ENCODE measurements around the gene TRAPPC8.

TRAPPC8 gene

DNA sequence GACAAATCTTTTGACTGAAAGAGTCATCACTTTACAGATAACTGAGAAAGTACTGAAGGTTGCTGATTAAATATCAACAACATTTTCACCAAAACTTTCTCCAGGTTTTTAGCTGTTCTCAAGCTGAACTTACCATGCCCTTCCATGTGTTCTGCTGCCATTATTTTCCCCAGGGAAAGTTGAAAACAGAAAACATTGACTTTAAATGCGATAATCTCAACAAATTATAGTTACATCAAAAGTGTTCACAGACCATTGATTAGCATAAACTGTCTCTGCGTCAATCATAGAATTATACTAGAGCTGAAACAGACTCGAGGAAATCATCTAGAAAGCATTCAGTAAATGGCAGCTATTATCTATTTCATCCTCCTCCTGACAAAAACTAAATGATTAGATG lies 51.4 kb downstream of the TRAPPC8 start:
- Histone ChIP-seq H4K20me1 (ENCODE audit: insufficient read depth, low read length) (no peaks in the 10 kb centered on the region), H3K27ac (ENCODE audit: low read length) (no peak overlapping the region), H3K9me3 (ENCODE audit: insufficient read depth, low read length, severe bottlenecking) (no peaks in the 10 kb centered on the region), H3K27me3 (ENCODE audit: insufficient read depth, low read length, poor library complexity) (no peaks in the 10 kb centered on the region), H3K36me3 (ENCODE audit: insufficient read depth, low read length) (peaks cover 76% of the 10 kb centered on the region), H3K4me3 (ENCODE audit: low read depth in 1 of 2, low read length in 2 of 2) (no peak overlapping the region), H3K4me1 (ENCODE audit: insufficient read depth, low read length) (no peaks in the 10 kb centered on the region), H3K9ac (ENCODE audit: low read depth, low read length) (no peak overlapping the region), H2AFZ (ENCODE audit: low read depth, low read length) (no peak overlapping the region), H3K79me2 (ENCODE audit: insufficient read depth, low read length) (no peaks in the 10 kb centered on the region), H3K4me2 (ENCODE audit: insufficient read depth, low read length) (no peak overlapping the region)
- DNase-seq, result no peak
- no peak for TF ChIP-seq EZH2 (IDR thresholded peaks at IDR 0.05; ENCODE audit: borderline replicate concordance, low read depth, low read length, severe bottlenecking)
- TF ChIP-seq, protein P1, sequence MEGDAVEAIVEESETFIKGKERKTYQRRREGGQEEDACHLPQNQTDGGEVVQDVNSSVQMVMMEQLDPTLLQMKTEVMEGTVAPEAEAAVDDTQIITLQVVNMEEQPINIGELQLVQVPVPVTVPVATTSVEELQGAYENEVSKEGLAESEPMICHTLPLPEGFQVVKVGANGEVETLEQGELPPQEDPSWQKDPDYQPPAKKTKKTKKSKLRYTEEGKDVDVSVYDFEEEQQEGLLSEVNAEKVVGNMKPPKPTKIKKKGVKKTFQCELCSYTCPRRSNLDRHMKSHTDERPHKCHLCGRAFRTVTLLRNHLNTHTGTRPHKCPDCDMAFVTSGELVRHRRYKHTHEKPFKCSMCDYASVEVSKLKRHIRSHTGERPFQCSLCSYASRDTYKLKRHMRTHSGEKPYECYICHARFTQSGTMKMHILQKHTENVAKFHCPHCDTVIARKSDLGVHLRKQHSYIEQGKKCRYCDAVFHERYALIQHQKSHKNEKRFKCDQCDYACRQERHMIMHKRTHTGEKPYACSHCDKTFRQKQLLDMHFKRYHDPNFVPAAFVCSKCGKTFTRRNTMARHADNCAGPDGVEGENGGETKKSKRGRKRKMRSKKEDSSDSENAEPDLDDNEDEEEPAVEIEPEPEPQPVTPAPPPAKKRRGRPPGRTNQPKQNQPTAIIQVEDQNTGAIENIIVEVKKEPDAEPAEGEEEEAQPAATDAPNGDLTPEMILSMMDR (IDR thresholded peaks at IDR 0.05; ENCODE audit: borderline replicate concordance, extremely low read depth, low read length, poor library complexity, severe bottlenecking), result no peak
- ATAC-seq (ENCODE audit: insufficient read depth, low read depth), result no peak

DNA sequence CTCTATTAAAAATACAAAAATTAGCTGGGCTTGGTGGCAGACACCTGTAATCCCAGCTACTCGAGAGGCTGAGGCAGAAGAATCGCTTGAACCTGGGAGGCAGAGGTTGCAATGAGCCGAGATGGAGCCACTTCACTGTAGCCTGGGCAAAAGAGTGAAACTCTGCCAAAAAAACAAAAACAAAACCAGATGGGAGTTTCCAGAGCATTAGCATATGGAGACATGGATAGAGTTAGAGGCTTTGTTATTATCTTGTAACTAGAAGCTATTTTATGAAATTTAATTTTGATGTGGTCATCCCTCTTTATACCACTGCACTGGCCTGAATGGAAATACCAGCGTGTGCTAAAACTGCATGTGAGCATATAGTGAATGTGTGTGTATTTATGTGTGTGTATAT lies 58.9 kb downstream of the TRAPPC8 start:
- no peak for TF ChIP-seq EZH2 (IDR thresholded peaks at IDR 0.05; ENCODE audit: borderline replicate concordance, low read depth, low read length, severe bottlenecking)
- TF ChIP-seq, protein P1 (IDR thresholded peaks at IDR 0.05; ENCODE audit: borderline replicate concordance, extremely low read depth, low read length, poor library complexity, severe bottlenecking), result no peak
- Histone ChIP-seq H3K9ac (ENCODE audit: low read depth, low read length) (no peak overlapping the region), H2AFZ (ENCODE audit: low read depth, low read length) (no peak overlapping the region), H3K9me3 (ENCODE audit: insufficient read depth, low read length, severe bottlenecking) (no peaks in the 10 kb centered on the region), H3K4me1 (ENCODE audit: insufficient read depth, low read length) (no peaks in the 10 kb centered on the region), H3K27ac (ENCODE audit: low read length) (no peak overlapping the region), H3K79me2 (ENCODE audit: insufficient read depth, low read length) (peaks cover 10% of the 10 kb centered on the region), H4K20me1 (ENCODE audit: insufficient read depth, low read length) (no peaks in the 10 kb centered on the region), H3K36me3 (ENCODE audit: insufficient read depth, low read length) (peaks cover 73% of the 10 kb centered on the region), H3K4me2 (ENCODE audit: insufficient read depth, low read length) (no peak overlapping the region), H3K4me3 (ENCODE audit: low read depth in 1 of 2, low read length in 2 of 2) (no peak overlapping the region), H3K27me3 (ENCODE audit: insufficient read depth, low read length, poor library complexity) (no peaks in the 10 kb centered on the region)
- DNase-seq, result no peak
- no peak for ATAC-seq (ENCODE audit: insufficient read depth, low read depth)

GRCh38 chr18:31880186-31880898 lies 62.6 kb downstream of the TRAPPC8 start:
- no peak overlapping the region for H3K4me3 ChIP-seq (ENCODE audit: low read depth in 1 of 2, low read length in 2 of 2)
- H3K4me1 ChIP-seq (ENCODE audit: insufficient read depth, low read length), result no peaks in the 10 kb centered on the region
- no peak overlapping the region for H3K9ac ChIP-seq (ENCODE audit: low read depth, low read length)
- H2AFZ ChIP-seq (ENCODE audit: low read depth, low read length), result no peak overlapping the region
- no peak for TF ChIP-seq EZH2 (IDR thresholded peaks at IDR 0.05; ENCODE audit: borderline replicate concordance, low read depth, low read length, severe bottlenecking)
- TF ChIP-seq, protein P1 (IDR thresholded peaks at IDR 0.05; ENCODE audit: borderline replicate concordance, extremely low read depth, low read length, poor library complexity, severe bottlenecking), result no peak
- ATAC-seq (ENCODE audit: insufficient read depth, low read depth), result no peak
- H3K9me3 ChIP-seq (ENCODE audit: insufficient read depth, low read length, severe bottlenecking), result no peaks in the 10 kb centered on the region
- peaks cover 75% of the 10 kb centered on the region for H3K36me3 ChIP-seq (ENCODE audit: insufficient read depth, low read length)
- no peak overlapping the region for H3K4me2 ChIP-seq (ENCODE audit: insufficient read depth, low read length)
- H3K79me2 ChIP-seq (ENCODE audit: insufficient read depth, low read length), result peaks cover 10% of the 10 kb centered on the region
- no peak for DNase-seq
- no peaks in the 10 kb centered on the region for H4K20me1 ChIP-seq (ENCODE audit: insufficient read depth, low read length)
- H3K27me3 ChIP-seq (ENCODE audit: insufficient read depth, low read length, poor library complexity), result no peaks in the 10 kb centered on the region
- no peak overlapping the region for H3K27ac ChIP-seq (ENCODE audit: low read length)

All from DND-41 (cell line).